ENCODE measurements around the gene SLC8A3. TPM values are rescaled to one million over a fixed set of nuclear protein-coding genes. Genes with fewer than 3 reads are reported as not detected.

The SLC8A3 gene
- total RNA-seq, 2 donors from 2014 or later = 0.09 TPM; not detected in 1

GRCh38 chr14:70139384-70139783, 49.4 kb downstream of the SLC8A3 start:
- H3K4me3 Mint-ChIP-seq = no peak overlapping the region
- H3K9me3 ChIP-seq (ENCODE audit: control insufficient read depth, low read length) = no peaks in the 10 kb centered on the region
- no peaks in the 10 kb centered on the region for H3K9me3 Mint-ChIP-seq
- TF ChIP-seq CTCF (conservative IDR thresholded peaks at IDR 0.05) = no peak
- no peak overlapping the region for H3K27ac Mint-ChIP-seq
- no peak overlapping the region for H3K27ac ChIP-seq (ENCODE audit: low read depth, low read length)
- peaks cover 21% of the 10 kb centered on the region for H3K4me1 Mint-ChIP-seq
- H3K4me1 ChIP-seq (ENCODE audit: control insufficient read depth, insufficient read depth, low read length) = peaks cover 7% of the 10 kb centered on the region
- no peaks in the 10 kb centered on the region for H3K27me3 ChIP-seq (ENCODE audit: control insufficient read depth, insufficient read depth, low read length, poor library complexity, severe bottlenecking)
- H3K36me3 Mint-ChIP-seq (ENCODE audit: low read depth) = no peaks in the 10 kb centered on the region
- DNase-seq = no peak
- H3K36me3 ChIP-seq (ENCODE audit: control insufficient read depth, insufficient read depth, low read length) = no peaks in the 10 kb centered on the region
- 88 to 91% methylated on average over 5 of the region's 5 CpGs for WGBS, 2 experiments (ENCODE audit: insufficient coverage in 1 of 2, insufficient read length in 1 of 2)
- peaks cover 14% of the 10 kb centered on the region for H3K27me3 Mint-ChIP-seq (ENCODE audit: insufficient read depth)
- no peak overlapping the region for H3K4me3 ChIP-seq (ENCODE audit: low read length)
- no peak overlapping the region for H3K9ac ChIP-seq (ENCODE audit: extremely low read depth, low read length, poor library complexity, severe bottlenecking)

- H3K27ac Mint-ChIP-seq = no peak overlapping the region
- H3K4me1 Mint-ChIP-seq = peaks cover 10% of the 10 kb centered on the region
- Histone ChIP-seq H3K27me3 (ENCODE audit: control insufficient read depth, insufficient read depth, low read length, poor library complexity, severe bottlenecking) (no peaks in the 10 kb centered on the region), H3K4me3 (ENCODE audit: low read length) (no peak overlapping the region), H3K9me3 (ENCODE audit: control insufficient read depth, low read length) (no peaks in the 10 kb centered on the region), H3K36me3 (ENCODE audit: control insufficient read depth, insufficient read depth, low read length) (no peaks in the 10 kb centered on the region), H3K27ac (ENCODE audit: low read depth, low read length) (no peak overlapping the region), H3K9ac (ENCODE audit: extremely low read depth, low read length, poor library complexity, severe bottlenecking) (no peak overlapping the region), H3K4me1 (ENCODE audit: control insufficient read depth, insufficient read depth, low read length) (peaks cover 3% of the 10 kb centered on the region)
- H3K9me3 Mint-ChIP-seq = no peaks in the 10 kb centered on the region
- no peak for DNase-seq
- H3K36me3 Mint-ChIP-seq (ENCODE audit: low read depth) = no peaks in the 10 kb centered on the region
- H3K27me3 Mint-ChIP-seq (ENCODE audit: insufficient read depth) = peaks cover 16% of the 10 kb centered on the region
- TF ChIP-seq CTCF (conservative IDR thresholded peaks at IDR 0.05) = no peak
- no peak overlapping the region for H3K4me3 Mint-ChIP-seq
- WGBS, 2 experiments (ENCODE audit: insufficient coverage in 1 of 2, insufficient read length in 1 of 2) = 95% methylated on average over 3 of the region's 3 CpGs; no CpG with 5 or more reads in 1 of the 2 experiments
Measured at GRCh38 chr14:70137788-70138187, 51.0 kb downstream of the SLC8A3 start.

- H3K27me3 ChIP-seq (ENCODE audit: control insufficient read depth, insufficient read depth, low read length, poor library complexity, severe bottlenecking) = no peaks in the 10 kb centered on the region
Measured at GRCh38 chr14:70133461-70133860, 55.3 kb downstream of the SLC8A3 start.

More at GRCh38 chr14:70133461-70133860, 55.3 kb downstream of the SLC8A3 start:
- WGBS, 2 experiments (ENCODE audit: insufficient coverage in 1 of 2, insufficient read length in 1 of 2) = 90 to 100% methylated on average over 2 of the region's 2 CpGs
- Histone ChIP-seq H3K27ac (ENCODE audit: low read depth, low read length) (no peak overlapping the region), H3K9me3 (ENCODE audit: control insufficient read depth, low read length) (no peaks in the 10 kb centered on the region), H3K36me3 (ENCODE audit: control insufficient read depth, insufficient read depth, low read length) (no peaks in the 10 kb centered on the region), H3K4me3 (ENCODE audit: low read length) (no peak overlapping the region), H3K4me1 (ENCODE audit: control insufficient read depth, insufficient read depth, low read length) (no peaks in the 10 kb centered on the region), H3K9ac (ENCODE audit: extremely low read depth, low read length, poor library complexity, severe bottlenecking) (no peak overlapping the region)
- TF ChIP-seq CTCF (conservative IDR thresholded peaks at IDR 0.05) = no peak
- Mint-ChIP-seq H3K4me1 (peaks cover 20% of the 10 kb centered on the region), H3K27ac (no peak overlapping the region), H3K36me3 (ENCODE audit: low read depth) (no peaks in the 10 kb centered on the region), H3K4me3 (no peak overlapping the region), H3K9me3 (no peaks in the 10 kb centered on the region), H3K27me3 (ENCODE audit: insufficient read depth) (peaks cover 5% of the 10 kb centered on the region)
- DNase-seq = no peak

All from endodermal cell (in vitro differentiated cells).